HepG2 (cell line): ENCODE data around the gene P3H4. TPM values are rescaled to one million over a fixed set of nuclear protein-coding genes. Genes with fewer than 3 reads are reported as not detected.

Experiments used
- ARID2 ChIP-seq: sonication (generic); formaldehyde crosslinking; IDR thresholded peaks from 2 replicates; pipeline ENCODE4 v1.8.1; 2022; ENCODE audit warnings: mild to moderate bottlenecking, missing genetic modification reagents, borderline replicate concordance
- ATAD3A ChIP-seq: sonication (generic); formaldehyde crosslinking; IDR thresholded peaks from 2 replicates; pipeline ENCODE4 v1.4.0; 2020; ENCODE audit warnings: missing genetic modification reagents
- ATF1 ChIP-seq: IDR thresholded peaks from 2 replicates; pipeline ENCODE4 v1.6.1; 2016; ENCODE audit warnings: mild to moderate bottlenecking, control low read depth
- HNRNPH1 ChIP-seq: fragments of 200-400 bp; formaldehyde crosslinking; optimal IDR thresholded peaks from 2 replicates; pipeline ENCODE3; 2017; ENCODE audit warnings: mild to moderate bottlenecking, low read depth, low read length
- IKZF5 ChIP-seq: IDR thresholded peaks from 2 replicates; pipeline ENCODE4 v1.6.1; 2018; ENCODE audit warnings: missing genetic modification reagents, mild to moderate bottlenecking, missing compliant biosample characterization
- MAFK ChIP-seq, 2 experiments: IDR thresholded peaks in 1 of 2; conservative IDR thresholded peaks in 1 of 2; 2 replicates each; pipeline ENCODE4 v1.6.1; 2011; ENCODE audit warnings: improper control_type of control experiment in 2 of 2, low read length in 2 of 2
- MLXIP ChIP-seq: sonication (generic); formaldehyde crosslinking; IDR thresholded peaks from 2 replicates; pipeline ENCODE4 v1.9.0; 2021; ENCODE audit warnings: missing genetic modification reagents, borderline replicate concordance
- NBN ChIP-seq: fragments of 450-650 bp; conservative IDR thresholded peaks from 2 replicates; pipeline ENCODE4 v1.6.1; 2017
- PCBP2 ChIP-seq: fragments of 200-400 bp; formaldehyde crosslinking; optimal IDR thresholded peaks from 2 replicates; pipeline ENCODE3; 2018; ENCODE audit warnings: low read length, low read depth; ENCODE audit not compliant: poor library complexity, severe bottlenecking
- POLR2A ChIP-seq, 2 experiments: IDR thresholded peaks; 2 replicates each; pipeline ENCODE4 v1.6.1; 2011; ENCODE audit warnings: low read depth in 2 of 2, low read length in 2 of 2, mild to moderate bottlenecking in 1 of 2, moderate library complexity in 1 of 2; ENCODE audit not compliant: insufficient read depth in 1 of 2
- RFX1 ChIP-seq: fragments of 450-650 bp; IDR thresholded peaks from 2 replicates; pipeline ENCODE4 v1.6.1; 2017
- SCMH1 ChIP-seq: sonication (generic); formaldehyde crosslinking; IDR thresholded peaks from 2 replicates; pipeline ENCODE4 v1.9.0; 2021; ENCODE audit warnings: missing genetic modification reagents, mild to moderate bottlenecking, borderline replicate concordance
- SNAPC5 ChIP-seq: sonication (generic); formaldehyde crosslinking; IDR thresholded peaks from 2 replicates; pipeline ENCODE4 v1.8.1; 2023; ENCODE audit warnings: mild to moderate bottlenecking, missing genetic modification reagents, borderline replicate concordance
- SRF ChIP-seq: IDR thresholded peaks from 2 replicates; pipeline ENCODE4 v1.6.1; 2011; ENCODE audit warnings: mild to moderate bottlenecking, low read depth, low read length, moderate library complexity
- SSRP1 ChIP-seq: IDR thresholded peaks from 2 replicates; pipeline ENCODE4 v1.6.1; 2016; ENCODE audit warnings: control low read depth
- TOE1 ChIP-seq: sonication (generic); formaldehyde crosslinking; IDR thresholded peaks from 2 replicates; pipeline ENCODE4 v1.4.0; 2020; ENCODE audit warnings: mild to moderate bottlenecking, missing genetic modification reagents
- USF2 ChIP-seq, 2 experiments: sonication (generic) in 1 of 2; formaldehyde crosslinking in 1 of 2; IDR thresholded peaks; 2 replicates each; pipeline versions ENCODE4 v1.5.1 to v1.6.1; 2011 to 2020; ENCODE audit warnings: borderline replicate concordance in 1 of 2, low read depth in 1 of 2, low read length in 1 of 2, mild to moderate bottlenecking in 1 of 2, missing genetic modification reagents in 1 of 2, moderate library complexity in 1 of 2
- ZC3H13 ChIP-seq: sonication (generic); formaldehyde crosslinking; IDR thresholded peaks from 2 replicates; pipeline ENCODE4 v1.8.1; 2023; ENCODE audit warnings: mild to moderate bottlenecking, missing genetic modification reagents, moderate library complexity
- ZMYM3 ChIP-seq: sonication (generic); formaldehyde crosslinking; IDR thresholded peaks from 2 replicates; pipeline ENCODE4 v1.5.1; 2020; ENCODE audit warnings: mild to moderate bottlenecking, missing genetic modification reagents
- ZNF160 ChIP-seq: sonication (generic); formaldehyde crosslinking; IDR thresholded peaks from 2 replicates; pipeline ENCODE4 v1.8.0; 2022; ENCODE audit warnings: mild to moderate bottlenecking, inconsistent platforms, missing genetic modification reagents
- ZNF441 ChIP-seq: sonication (generic); formaldehyde crosslinking; IDR thresholded peaks from 2 replicates; pipeline ENCODE4 v1.7.0; 2021; ENCODE audit warnings: missing genetic modification reagents, borderline replicate concordance
- ZNF780A ChIP-seq: sonication (generic); formaldehyde crosslinking; IDR thresholded peaks from 2 replicates; pipeline ENCODE4 v1.8.0; 2022; ENCODE audit warnings: mild to moderate bottlenecking, missing genetic modification reagents, moderate library complexity
- ZNF891 ChIP-seq: sonication (generic); formaldehyde crosslinking; IDR thresholded peaks from 2 replicates; pipeline ENCODE4 v1.5.0; 2020; ENCODE audit warnings: mild to moderate bottlenecking, missing genetic modification reagents
- ZSCAN29 ChIP-seq: sonication (generic); formaldehyde crosslinking; conservative IDR thresholded peaks from 2 replicates; pipeline ENCODE4 v1.4.0; 2020; ENCODE audit warnings: mild to moderate bottlenecking, missing genetic modification reagents
- polyA plus RNA-seq, 8 experiments: library from polyadenylated mRNA; depleted of rRNA in 3 of 8; stranded (reverse) in 7 of 8; unstranded in 1 of 8; fragments of >200 nt; fragmentation: Illumina TruSeq in 4 of 8; extraction: Trizol in 4 of 8; gene quantifications; 2 replicates each; pipeline versions ENCODE4 v1.2.1 to v1.2.3, GENCODE V29; 2011 to 2016; ENCODE audit warnings: low read depth in 4 of 8, missing spikeins in 1 of 8, mixed read lengths in 1 of 8; ENCODE audit not compliant: insufficient read depth in 1 of 8
- total RNA-seq, 5 experiments: library from RNA; depleted of rRNA; stranded (reverse); fragments of >200 nt; fragmentation: Illumina TruSeq; extraction: Trizol; gene quantifications; 2 replicates each; pipeline ENCODE4 v1.2.3, GENCODE V29; 2016; ENCODE audit warnings: low read depth in 1 of 5

Gene P3H4
- total and polyA plus RNA-seq, 2 of the 13 experiments (the other 11 are each of a cell fraction or from before 2014, with no cell fraction given): 37.1 to 50.6 TPM

- peak; percentile 75; the same call in 1 of the 2 replicates for TF ChIP-seq ZNF441 (CRISPR knock-in tag)
- no peak for TF ChIP-seq NBN
- TF ChIP-seq ZNF780A (CRISPR knock-in tag): peak; percentile 65; the same call in 1 of the 2 replicates
- TF ChIP-seq ZC3H13 (CRISPR knock-in tag): peak; percentile 13; the same call in 1 of the 2 replicates
- no peak for TF ChIP-seq USF2 (IDR thresholded peaks at IDR 0.05; ENCODE audit: low read depth, low read length)
- TF ChIP-seq USF2 (CRISPR knock-in tag; IDR thresholded peaks at IDR 0.05; ENCODE audit: borderline replicate concordance): no peak
- no peak for TF ChIP-seq MLXIP
- TF ChIP-seq SCMH1 (CRISPR knock-in tag): no peak
- TF ChIP-seq ATF1 (CRISPR knock-in tag): no peak
- TF ChIP-seq HNRNPH1: no peak
- TF ChIP-seq ATAD3A (CRISPR knock-in tag): no peak
- no peak for TF ChIP-seq RFX1
- peak; percentile 90 for TF ChIP-seq ZNF160 (CRISPR knock-in tag)
- no peak for TF ChIP-seq ZNF891 (CRISPR knock-in tag)
- peak; percentile 84; the same call in 1 of the 2 replicates for TF ChIP-seq ARID2
- TF ChIP-seq SRF: no peak
- peak; percentile 70; the same call in 1 of the 2 replicates for TF ChIP-seq SNAPC5 (CRISPR knock-in tag)
- TF ChIP-seq PCBP2: no peak
- TF ChIP-seq IKZF5 (CRISPR knock-in tag): peak; percentile 34
- peak; percentile 43 to 48; a peak in 2 of 4 replicates for TF ChIP-seq POLR2A (IDR thresholded peaks at IDR 0.05; ENCODE audit: insufficient read depth in 1 of 2, low read depth in 2 of 2, low read length in 2 of 2)
- no peak; the same call in 1 of the 2 replicates for TF ChIP-seq ZMYM3 (CRISPR knock-in tag)
- no peak; the same call in 1 of the 2 replicates for TF ChIP-seq ZSCAN29 (CRISPR knock-in tag)
- TF ChIP-seq MAFK (conservative IDR thresholded peaks at IDR 0.05 in 1 of 2, IDR thresholded peaks at IDR 0.05 in 1 of 2; ENCODE audit: low read length in 2 of 2): no peak
- no peak for TF ChIP-seq TOE1 (CRISPR knock-in tag)
- no peak for TF ChIP-seq SSRP1 (CRISPR knock-in tag)
These were observed at the start of gene P3H4 (continued) for GRCh38 chr17:41811549-41812380.
